HL-60/S4 treated with phorbol 12-myristate 13-acetate at 8.2 ng/mL for 4 days and 3 days (cell line): ENCODE measurements around the gene RER1.

Source experiments
- in situ Hi-C: fragments of 300-500 bp; cut with MboI; formaldehyde crosslinking; loops from 2 replicates; pipeline ENCODE4 v1.15.0; 2022; ENCODE audit warnings: low sequenced_read_pairs

RER1 gene

DNA sequence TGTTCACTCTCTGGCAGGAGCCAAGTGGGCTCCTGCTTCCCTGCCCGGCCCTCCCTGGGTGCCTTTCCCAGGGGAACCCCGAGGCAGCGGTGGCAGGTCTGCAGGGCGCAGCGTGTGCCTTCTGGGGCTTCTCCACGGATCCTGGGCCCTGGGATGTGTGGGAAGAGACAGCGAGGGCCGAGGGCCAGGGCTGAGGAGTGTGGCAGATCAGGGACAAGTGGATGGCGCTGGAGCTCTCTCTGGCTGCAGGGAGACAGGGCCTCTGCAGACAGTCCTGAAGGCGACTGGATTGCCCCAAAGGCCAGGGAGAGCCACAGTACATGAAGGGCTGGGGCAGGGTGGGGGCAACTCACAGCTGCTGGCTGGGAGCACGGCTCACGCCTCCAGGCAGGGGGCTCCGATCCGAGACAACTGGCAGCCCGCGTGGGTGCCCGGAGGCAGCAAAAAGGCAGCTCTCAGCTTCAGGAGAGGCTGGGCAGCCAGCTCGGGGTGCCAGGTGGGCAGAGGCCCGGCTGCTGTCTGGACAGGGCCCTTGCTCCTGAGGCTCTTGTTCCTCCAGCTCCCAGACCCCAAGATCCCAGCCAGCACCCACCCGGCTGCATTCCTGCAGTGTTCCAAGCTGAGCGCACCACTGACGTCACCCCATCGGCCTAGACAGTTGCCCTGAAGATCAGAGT lies 16.3 kb upstream of the RER1 start:
- in situ Hi-C loops, result loop anchor here (10.0 kb wide), 1 partner anchor 181 kb away; the partner anchor contains the start of gene FAAP20

DNA sequence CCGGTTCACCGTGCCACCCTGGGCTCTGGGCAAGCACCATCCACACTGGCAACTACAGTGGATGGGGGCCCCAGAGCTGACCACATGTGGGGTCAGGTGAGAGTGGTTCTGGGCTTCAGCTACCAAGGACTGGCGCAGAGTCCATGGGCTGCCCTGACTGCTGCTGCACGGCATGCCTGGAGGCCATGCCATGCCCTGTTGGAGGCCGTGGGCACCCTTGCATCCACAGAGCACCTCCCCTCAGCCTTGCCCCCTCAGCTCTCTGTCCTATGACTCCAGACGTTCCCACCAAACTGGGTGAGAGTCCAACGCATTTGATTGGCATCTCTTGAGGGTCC lies 15.7 kb upstream of the RER1 start:
- in situ Hi-C loops, result loop anchor here (10.0 kb wide), 1 partner anchor 181 kb away; the partner anchor contains the start of gene FAAP20

DNA sequence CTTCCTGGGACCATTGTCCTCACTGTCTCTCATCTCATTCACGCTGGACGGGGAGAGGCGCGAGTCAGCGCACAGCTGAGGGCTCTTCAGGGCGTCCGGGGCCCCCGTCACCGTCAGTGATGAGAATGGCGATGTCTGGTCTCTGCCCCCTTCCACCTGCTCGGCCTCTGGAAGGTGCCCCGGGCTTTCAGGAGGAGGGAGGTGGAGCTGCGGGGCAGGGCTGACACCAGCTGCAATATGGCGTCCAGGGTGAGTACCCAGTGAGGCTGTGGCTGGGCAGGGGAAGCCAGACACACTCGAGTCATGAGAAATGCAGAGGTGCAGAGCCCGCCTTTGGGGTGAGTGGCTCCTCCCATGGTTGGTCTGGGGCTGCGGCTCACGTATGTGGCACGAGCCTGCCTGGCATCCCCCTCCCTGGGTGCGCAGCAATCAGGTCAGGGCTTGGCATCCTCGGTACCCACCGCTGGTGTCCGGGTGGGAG lies 15.3 kb upstream of the RER1 start:
- in situ Hi-C loops, result loop anchor here (10.0 kb wide), 1 partner anchor 182 kb away; the partner anchor contains the start of gene FAAP20

DNA sequence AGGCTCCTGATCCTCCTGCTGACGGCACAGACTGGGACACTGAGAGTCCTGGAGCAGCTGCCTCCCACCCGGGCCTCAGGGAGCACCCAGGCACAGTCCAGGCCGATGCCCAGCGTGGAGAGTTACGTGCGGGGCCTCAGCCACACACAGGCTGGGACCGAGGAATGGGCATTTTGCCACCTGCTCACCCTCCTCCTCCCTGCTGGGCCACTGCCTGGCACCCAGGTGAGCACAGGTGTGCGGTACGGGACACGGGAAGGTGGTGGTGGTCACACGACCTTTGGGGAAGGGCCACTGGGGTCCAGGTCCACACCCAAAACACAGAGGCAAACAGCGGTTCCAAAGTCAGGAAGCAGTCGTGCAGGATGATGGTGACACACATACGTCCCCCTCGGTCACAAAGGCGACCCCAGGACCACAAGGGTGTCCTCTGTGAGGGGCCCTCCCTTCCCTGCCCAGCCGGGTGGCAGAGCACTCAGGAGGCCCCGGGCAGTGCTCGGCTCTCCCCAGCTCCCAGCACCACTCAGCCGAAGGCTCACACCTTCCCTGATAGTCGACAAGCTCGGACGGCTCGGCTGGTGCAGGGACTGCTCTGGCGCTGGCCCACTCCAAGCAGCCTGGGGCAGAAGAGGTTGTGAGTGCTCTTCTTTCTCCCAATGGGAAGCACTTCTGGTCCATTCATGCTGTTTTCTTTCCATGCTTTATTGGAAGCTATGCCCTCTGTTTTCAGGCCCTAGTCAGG lies 14.5 kb upstream of the RER1 start:
- in situ Hi-C loops, result loop anchor here (10.0 kb wide), 1 partner anchor 182 kb away; the partner anchor contains the start of gene FAAP20

DNA sequence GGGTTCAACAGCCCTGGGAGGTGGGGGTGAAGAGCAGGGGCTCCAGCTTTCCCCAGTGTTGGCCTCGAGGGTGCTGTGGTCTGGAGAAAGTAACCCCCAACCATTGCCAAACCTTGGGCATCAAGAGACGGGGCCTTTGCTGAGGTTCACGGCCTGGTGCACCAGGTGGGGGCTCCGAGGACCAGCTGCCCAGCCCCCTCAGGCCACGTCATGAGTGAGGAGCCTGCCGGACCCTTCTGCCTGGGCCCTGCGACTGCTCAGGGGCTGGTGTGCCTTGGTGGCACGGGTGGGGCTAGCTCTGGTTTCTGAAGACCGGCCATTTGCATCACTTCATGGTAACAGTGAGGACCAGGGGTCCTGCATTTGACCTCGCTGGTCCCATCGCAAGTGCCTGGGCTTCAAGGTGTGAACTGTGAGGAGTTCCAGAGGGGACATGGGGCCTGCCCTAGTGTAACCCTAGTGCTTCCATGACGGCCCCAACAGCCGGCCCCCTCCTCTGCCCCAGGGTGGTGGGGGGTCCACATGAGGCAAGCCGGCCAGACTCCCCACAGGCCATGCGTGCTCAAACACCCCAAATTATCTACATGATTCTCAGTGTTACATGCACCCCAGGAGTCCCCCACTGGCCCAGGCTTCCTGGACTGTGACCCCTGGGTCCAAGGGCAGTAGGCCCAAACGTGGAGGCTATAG lies 13.7 kb upstream of the RER1 start:
- in situ Hi-C loops, result loop anchor here (10.0 kb wide), 1 partner anchor 183 kb away; the partner anchor contains the start of gene FAAP20

DNA sequence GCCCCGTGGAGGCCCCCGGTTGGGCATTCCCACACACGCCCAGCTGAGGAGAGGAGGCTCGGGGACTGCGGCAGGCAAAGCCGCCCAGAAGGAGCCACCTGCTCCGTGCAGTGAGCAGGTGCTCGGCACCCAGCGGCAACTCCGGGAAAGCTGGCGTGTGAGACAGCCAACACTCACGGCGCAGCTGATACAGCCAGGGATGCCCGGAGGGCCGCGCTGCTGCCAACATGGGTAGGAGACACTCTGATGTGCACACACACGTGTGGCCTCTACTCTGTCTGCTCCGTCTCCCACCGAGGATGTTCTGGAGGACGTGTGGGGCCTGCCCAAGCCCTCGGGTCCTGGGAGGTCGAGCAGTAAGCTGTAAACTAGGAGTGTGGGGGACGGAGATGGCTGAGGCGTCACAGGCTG lies 13.2 kb upstream of the RER1 start:
- in situ Hi-C loops, result loop anchor here (10.0 kb wide), 1 partner anchor 184 kb away; the partner anchor contains the start of gene FAAP20

DNA sequence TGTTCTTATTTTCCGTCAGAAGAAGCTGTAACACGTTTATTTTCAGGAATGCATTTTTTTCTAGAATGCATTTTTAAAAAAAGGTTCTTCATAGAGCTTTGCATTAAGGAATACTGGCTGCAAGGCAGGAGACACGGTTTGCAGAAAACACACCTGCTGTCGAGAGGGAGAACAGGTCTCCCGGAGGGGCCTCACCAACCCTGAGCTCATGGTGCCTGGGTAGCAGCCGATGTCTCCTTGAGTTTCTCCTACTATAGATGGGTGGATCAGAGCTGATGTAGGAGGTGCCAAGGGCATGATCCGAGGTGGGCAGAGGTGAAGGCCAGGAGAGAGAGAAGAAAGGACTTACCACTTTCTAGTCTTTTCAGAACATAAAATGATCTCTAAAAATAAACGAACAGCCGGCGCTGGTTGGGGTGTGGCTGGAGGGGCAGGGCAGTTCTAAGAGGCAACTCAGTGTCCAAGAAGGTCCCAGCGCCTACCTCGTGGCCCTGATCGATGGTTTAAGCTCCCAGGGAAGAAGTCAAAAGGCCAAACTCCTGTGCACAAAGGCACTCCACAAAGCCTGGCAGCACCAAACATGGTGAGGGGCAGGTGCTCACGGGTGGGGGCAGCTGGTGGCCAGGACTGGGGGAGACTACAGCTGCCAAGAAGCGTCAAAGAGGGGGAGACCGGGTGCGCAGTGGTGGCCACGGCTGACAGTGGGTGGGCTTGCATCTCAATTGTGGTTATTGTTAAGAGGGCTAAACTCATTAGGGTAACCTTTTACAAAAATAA lies 12.5 kb upstream of the RER1 start:
- in situ Hi-C loops, result loop anchor here (10.0 kb wide), 1 partner anchor 184 kb away; the partner anchor contains the start of gene FAAP20

DNA sequence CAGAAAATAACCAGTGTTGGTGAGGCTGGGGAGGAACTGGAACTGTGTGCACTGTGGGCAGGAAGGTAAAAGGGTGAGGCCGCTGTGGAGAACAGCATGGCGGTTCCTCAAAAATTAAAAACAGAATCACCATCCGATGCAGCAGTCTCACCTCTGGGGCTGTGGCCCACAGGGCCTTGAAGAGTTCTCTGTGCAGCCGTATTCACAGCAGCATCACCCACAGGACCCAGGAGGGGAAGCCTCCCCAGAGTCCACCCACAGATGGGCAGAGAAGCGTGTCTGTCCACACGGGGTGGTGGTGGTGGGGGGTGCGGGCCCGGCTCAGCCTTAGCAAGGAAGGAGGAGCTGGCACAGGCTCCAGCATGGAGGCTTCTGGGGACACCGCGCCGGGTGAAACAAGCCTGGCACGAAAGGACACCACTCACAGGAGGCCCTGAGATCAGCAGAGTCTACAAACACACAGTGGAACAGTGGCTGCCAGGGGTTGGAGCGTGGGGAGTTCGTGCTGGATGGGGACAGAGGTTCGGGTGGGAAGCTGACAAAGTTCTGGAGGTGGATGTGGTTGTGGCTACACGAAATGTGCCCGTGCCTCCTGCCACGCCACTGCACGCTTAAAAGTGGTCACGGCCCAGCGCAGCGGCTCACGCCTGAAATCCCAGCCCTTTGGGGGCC lies 11.8 kb upstream of the RER1 start:
- in situ Hi-C loops, result loop anchor here (10.0 kb wide), 1 partner anchor 185 kb away; the partner anchor contains the start of gene FAAP20

DNA sequence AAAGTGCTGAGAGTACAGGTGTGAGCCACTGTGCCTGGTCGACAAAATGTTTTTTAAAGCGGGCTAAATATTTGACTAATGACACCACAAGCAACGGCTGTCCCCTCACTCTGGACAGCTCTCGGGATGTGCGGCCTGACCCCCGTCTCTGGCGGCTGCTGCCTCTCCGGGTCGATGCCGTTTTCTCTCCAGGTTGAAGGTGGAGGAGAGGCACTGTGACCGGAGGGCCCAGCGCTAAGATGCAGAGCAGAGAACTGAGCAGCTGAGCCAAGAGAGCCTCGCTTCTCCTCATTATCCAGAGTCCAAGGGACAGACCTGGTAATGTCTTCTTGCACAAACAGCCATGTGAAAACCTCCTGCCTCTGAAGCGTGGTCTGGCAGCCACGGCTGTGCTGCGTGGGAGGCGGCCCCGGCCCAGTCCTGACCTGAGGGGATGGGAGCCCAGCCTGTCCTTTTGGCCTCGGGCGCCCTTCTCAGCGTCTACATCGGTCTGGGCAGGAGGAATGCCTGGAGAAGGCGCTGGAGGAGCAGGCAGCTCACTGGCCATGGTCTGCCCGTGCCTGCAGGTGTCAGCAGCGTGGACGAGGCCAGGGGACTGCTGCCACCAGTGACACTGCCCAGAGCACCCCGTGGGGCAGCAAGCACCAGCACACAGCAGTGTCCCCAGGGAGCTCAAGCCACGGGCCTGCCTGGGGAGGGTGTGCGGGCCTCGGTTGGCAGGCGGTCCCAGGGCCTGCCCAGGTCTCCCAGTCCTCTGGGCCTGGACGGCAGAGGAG lies 10.6 kb upstream of the RER1 start:
- in situ Hi-C loops, result no loop called here

DNA sequence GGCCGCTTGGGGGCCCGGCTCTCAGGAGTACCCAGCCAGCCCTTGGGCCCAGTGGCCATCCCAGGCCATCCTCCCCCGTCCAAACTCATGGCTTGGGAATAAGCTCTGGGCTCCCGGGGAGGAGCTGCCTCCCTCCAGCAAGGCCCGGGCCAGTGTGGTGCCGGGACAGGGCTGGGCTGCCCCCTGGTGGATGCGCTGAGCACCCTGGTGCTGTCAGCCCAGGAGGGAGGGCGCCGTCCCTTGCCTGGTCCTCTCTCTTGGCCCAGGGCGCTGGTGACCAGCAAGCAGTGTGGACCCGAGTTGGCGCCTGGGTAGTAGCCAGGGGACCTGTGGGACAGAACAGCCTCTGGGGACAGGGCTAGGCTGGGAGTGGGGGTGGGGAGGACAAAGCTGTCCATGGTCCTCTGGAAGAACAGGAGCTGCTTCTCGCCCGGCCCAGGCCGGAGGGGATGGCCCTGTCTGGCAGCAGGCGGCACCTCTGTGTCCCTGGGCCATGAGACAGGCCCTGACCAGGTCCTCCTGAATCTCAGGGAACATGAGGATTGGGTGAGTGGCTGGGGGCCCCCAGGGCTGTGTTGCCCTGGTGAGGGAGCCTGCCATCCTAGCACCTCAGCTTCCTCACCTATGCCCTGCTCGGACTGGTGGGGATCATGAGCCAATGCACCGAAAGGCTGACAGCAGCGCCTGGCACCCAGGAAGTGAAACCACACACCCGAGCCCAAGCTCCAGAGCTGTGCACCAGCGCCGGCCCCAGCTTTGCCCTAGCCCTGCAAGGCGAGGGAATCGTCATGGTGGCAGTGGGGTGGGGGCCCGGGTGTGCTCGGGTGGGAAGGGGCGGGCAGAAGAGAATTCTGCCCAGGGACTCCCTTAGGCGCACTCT lies 9.7 kb upstream of the RER1 start:
- in situ Hi-C loops, result no loop called here

DNA sequence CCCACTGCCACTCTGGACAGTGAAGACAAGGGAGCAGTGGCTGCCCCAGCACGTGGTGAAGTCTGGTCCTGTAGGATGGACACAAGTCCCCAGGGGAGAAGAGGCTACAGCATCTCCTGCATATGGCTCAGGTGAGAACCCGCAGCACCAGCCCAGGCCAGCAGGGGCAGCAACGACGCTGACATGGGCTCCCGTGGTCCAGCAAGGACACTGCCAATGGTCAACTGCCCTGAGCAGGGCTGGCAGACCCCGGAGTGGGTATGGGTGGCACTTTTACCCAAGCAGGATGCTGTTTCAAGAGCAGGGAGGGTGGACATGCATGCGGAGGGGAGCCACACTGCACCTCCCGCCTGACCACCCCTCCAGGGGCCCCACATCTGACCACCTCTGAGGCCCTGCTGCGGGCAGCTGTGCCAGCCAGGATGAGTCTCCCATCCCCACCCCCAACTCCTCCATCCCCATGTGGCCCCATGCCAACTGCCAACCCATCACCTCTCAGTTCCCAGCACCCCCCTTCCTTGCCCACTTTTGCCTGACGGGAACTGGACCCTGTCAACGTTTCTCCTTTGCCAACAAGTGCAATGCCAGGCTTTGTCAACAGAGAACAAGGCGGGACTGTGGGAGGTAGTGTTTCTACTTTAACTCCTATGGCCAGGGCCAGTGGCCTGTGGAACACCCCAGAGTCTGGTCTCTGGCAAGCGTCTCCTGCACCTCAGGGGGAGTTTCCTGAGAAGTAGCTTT lies 8.8 kb upstream of the RER1 start:
- in situ Hi-C loops, result no loop called here

DNA sequence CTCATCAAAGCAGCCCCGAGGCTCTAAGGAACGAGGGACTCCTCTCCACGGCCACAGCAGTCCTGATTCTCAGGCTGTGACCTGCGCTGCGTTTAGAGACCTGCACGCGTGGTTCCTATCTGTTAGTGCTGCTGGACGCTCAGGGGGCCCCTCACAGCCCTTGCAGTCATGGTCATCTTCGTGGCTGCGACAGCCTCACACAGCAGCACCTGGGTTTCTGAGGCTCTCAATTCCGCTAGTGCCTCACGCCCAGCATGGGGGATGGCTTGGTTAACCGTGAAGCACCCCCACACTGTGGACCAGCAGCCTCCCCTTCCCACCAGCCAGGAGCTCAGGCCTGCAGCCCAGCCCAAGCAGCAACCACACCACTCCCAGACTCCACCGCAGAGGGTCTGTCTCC lies 8.1 kb upstream of the RER1 start:
- in situ Hi-C loops, result no loop called here

DNA sequence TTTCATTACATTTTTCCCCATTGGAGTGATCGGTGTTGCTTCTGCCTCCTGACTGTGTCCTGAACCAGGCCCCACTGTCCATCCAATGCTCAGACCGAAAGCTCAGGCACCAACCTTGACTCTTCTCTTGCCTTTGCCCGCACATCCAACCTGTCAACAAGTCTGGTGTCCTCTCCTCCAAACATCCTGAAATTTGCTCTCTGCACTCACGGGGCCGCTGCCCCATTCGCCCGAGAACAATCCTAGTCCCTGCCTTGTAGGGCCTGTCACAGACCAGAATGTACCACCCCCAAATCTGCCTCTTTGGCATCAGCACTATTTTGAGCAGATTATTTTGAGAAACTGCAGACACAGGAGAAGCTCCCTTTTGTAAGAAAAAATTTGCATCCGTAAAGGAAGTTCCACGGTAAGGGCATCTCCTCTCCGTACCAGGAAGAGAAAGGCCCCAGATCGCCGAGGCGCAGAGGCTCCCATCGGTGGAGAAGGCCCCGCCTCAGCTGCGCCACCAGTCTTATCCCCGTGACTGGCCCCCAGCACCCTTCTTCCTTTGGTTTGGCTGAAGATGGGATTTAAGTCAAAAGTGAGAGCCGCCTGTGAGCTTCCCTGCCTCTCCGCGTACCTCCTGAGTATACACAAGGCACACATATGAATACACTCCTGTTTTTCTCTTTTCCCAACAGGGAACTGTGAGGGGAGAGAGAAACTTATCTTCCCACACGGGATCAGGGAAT lies 7.3 kb upstream of the RER1 start:
- in situ Hi-C loops, result no loop called here

DNA sequence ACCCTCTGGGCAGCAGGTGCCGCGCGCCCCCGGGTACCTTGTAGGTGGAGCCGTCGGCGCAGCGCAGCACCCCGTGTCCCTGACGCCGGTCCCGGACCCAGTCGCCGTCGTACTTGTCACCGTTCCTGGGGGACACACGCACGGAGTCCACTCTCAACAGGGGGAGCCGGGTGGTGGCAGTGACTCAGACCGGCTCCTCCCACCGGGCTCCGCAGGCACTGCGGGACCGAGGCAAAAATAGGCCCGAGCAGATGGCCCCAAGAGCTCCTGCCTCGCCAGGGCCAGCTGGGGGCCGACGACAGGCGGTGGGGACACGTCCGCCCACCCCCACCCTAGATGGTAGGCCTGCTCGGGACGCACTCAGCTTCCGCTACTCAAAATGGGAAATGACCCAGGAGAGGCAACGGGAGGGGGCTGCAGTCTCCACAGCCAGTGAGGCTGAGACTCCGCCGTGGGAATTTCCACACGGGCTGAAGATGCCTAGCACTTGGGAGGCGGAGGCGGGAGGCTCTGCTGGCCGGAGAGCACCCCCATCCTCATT lies 6.6 kb upstream of the RER1 start:
- in situ Hi-C loops, result no loop called here

DNA sequence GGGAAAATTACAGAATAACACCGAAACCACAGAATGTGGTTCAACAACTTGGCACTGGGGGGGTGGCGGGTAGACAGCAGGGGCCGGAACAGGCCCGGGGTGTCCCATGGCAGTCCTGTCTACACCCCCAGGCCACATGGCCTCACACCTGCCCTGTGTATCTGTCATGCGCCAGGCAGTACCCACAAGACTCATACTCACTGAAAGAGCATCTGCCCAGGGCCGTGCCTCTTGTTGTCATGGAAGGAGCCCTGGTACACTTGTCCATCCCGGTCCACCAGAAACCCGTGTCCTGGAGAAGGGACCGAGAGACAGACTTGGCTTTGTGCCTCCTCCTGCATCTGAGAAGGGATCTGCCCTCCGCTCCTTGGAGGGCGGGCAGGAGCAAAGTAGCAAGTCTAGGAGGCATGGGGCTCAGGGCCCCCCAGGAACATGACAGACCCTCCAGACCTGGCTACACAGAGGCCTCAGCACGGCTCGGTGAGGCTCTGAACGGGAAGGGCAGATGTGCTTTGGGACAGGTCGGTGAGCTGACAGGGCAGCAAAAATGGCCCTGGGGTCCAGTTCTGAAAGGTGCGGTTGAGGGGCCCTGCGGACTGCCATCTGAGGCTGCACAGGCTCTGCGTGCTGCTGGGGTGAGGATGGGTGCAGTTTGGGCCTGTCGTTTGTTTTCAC lies 5.9 kb upstream of the RER1 start:
- in situ Hi-C loops, result no loop called here
